Measurements from ENCODE around the gene GPR157. TPM values are rescaled to one million over a fixed set of nuclear protein-coding genes. Genes with fewer than 3 reads are reported as not detected.

The GPR157 gene
- total and polyA plus RNA-seq, 2 experiments from 2014 or later, result 0.81 to 3.9 TPM

DNA sequence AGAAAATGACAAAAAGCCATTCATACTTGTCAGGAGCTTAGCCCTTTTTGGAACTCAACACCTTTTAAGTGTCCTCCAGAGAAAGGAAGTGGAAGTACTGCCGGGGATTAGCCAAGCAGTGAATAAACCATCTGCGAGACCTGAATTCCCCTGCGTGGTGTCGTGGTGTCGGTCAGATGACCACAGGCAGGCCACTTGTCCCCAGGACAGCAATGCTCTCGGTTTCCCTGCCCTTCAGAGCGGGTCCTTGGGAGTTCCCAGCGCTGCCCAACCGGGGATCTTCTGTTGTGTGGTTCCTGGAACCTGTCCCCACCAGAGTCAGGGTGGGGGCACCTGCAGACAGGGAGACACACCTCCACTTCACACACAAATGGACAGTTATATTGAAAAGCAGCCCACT is 9.2 kb downstream of the GPR157 start (continued):
- TF ChIP-seq ETS1 (IDR thresholded peaks at IDR 0.05) (no peak), ZNF331 (CRISPR knock-in tag; IDR thresholded peaks at IDR 0.05; ENCODE audit: low read depth) (no peak), ZNF114 (CRISPR knock-in tag; IDR thresholded peaks at IDR 0.05) (no peak), STAT1 (IDR thresholded peaks at IDR 0.05; ENCODE audit: unreplicated experiment) (no peak), CTCF (conservative IDR thresholded peaks at IDR 0.05; ENCODE audit: low read depth in 2 of 2) (no peak), JUNB (IDR thresholded peaks at IDR 0.05; ENCODE audit: unreplicated experiment) (no peak), EZH2 (IDR thresholded peaks at IDR 0.05; ENCODE audit: low read depth, unreplicated experiment) (no peak), POLR2AphosphoS5 (IDR thresholded peaks at IDR 0.05; ENCODE audit: low read depth) (no peak)

- Mint-ChIP-seq H3K27me3 (ENCODE audit: insufficient read depth, low read depth, poor library complexity) (peaks cover 7% of the 10 kb centered on the region), H3K4me1 (no peaks in the 10 kb centered on the region), H3K27ac (no peak overlapping the region), H3K4me3 (no peak overlapping the region), H3K36me3 (ENCODE audit: low read depth) (no peaks in the 10 kb centered on the region), H3K9me3 (no peaks in the 10 kb centered on the region)
- no peaks in the 10 kb centered on the region for H3K4me1 ChIP-seq (ENCODE audit: insufficient read depth)
- no peak overlapping the region for H2AFZ ChIP-seq
- no peaks in the 10 kb centered on the region for H3K36me3 ChIP-seq (ENCODE audit: insufficient read depth)
- DNase-seq (ENCODE audit: low spot score), result no peak
- no peak overlapping the region for H3K27ac ChIP-seq (ENCODE audit: low read depth)
- no peaks in the 10 kb centered on the region for H3K27me3 ChIP-seq (ENCODE audit: insufficient read depth)
- no peaks in the 10 kb centered on the region; the same call in 1 of the 2 replicates for H4K20me1 ChIP-seq (replicated peaks; ENCODE audit: insufficient read depth)
- no peak overlapping the region for H3K4me2 ChIP-seq
- H3F3A ChIP-seq (replicated peaks; ENCODE audit: low read depth), result no peaks in the 10 kb centered on the region
- H3K79me2 ChIP-seq (replicated peaks; ENCODE audit: insufficient read depth), result no peaks in the 10 kb centered on the region
- H3K4me3 ChIP-seq, result no peak overlapping the region
- no peaks in the 10 kb centered on the region for H3K9me2 ChIP-seq (ENCODE audit: insufficient read depth)
- ATAC-seq, result no peak
- no peak for TF ChIP-seq EZH2phosphoT487 (IDR thresholded peaks at IDR 0.05; ENCODE audit: unreplicated experiment)
- TF ChIP-seq ZNF114 (CRISPR knock-in tag; IDR thresholded peaks at IDR 0.05), result no peak
- no peak for TF ChIP-seq STAT1 (IDR thresholded peaks at IDR 0.05; ENCODE audit: unreplicated experiment)
- no peak for TF ChIP-seq POLR2AphosphoS5 (IDR thresholded peaks at IDR 0.05; ENCODE audit: low read depth)
- TF ChIP-seq EZH2 (IDR thresholded peaks at IDR 0.05; ENCODE audit: low read depth, unreplicated experiment), result no peak
- no peak for TF ChIP-seq CREB1 (CRISPR knock-in tag; IDR thresholded peaks at IDR 0.05; ENCODE audit: low read depth)
- TF ChIP-seq CTCF (conservative IDR thresholded peaks at IDR 0.05; ENCODE audit: low read depth in 2 of 2), result no peak
- no peak for TF ChIP-seq ZNF331 (CRISPR knock-in tag; IDR thresholded peaks at IDR 0.05; ENCODE audit: low read depth)
- no peak for TF ChIP-seq ETS1 (IDR thresholded peaks at IDR 0.05)
- no peak for TF ChIP-seq JUNB (IDR thresholded peaks at IDR 0.05; ENCODE audit: unreplicated experiment)
- TF ChIP-seq, protein P1, sequence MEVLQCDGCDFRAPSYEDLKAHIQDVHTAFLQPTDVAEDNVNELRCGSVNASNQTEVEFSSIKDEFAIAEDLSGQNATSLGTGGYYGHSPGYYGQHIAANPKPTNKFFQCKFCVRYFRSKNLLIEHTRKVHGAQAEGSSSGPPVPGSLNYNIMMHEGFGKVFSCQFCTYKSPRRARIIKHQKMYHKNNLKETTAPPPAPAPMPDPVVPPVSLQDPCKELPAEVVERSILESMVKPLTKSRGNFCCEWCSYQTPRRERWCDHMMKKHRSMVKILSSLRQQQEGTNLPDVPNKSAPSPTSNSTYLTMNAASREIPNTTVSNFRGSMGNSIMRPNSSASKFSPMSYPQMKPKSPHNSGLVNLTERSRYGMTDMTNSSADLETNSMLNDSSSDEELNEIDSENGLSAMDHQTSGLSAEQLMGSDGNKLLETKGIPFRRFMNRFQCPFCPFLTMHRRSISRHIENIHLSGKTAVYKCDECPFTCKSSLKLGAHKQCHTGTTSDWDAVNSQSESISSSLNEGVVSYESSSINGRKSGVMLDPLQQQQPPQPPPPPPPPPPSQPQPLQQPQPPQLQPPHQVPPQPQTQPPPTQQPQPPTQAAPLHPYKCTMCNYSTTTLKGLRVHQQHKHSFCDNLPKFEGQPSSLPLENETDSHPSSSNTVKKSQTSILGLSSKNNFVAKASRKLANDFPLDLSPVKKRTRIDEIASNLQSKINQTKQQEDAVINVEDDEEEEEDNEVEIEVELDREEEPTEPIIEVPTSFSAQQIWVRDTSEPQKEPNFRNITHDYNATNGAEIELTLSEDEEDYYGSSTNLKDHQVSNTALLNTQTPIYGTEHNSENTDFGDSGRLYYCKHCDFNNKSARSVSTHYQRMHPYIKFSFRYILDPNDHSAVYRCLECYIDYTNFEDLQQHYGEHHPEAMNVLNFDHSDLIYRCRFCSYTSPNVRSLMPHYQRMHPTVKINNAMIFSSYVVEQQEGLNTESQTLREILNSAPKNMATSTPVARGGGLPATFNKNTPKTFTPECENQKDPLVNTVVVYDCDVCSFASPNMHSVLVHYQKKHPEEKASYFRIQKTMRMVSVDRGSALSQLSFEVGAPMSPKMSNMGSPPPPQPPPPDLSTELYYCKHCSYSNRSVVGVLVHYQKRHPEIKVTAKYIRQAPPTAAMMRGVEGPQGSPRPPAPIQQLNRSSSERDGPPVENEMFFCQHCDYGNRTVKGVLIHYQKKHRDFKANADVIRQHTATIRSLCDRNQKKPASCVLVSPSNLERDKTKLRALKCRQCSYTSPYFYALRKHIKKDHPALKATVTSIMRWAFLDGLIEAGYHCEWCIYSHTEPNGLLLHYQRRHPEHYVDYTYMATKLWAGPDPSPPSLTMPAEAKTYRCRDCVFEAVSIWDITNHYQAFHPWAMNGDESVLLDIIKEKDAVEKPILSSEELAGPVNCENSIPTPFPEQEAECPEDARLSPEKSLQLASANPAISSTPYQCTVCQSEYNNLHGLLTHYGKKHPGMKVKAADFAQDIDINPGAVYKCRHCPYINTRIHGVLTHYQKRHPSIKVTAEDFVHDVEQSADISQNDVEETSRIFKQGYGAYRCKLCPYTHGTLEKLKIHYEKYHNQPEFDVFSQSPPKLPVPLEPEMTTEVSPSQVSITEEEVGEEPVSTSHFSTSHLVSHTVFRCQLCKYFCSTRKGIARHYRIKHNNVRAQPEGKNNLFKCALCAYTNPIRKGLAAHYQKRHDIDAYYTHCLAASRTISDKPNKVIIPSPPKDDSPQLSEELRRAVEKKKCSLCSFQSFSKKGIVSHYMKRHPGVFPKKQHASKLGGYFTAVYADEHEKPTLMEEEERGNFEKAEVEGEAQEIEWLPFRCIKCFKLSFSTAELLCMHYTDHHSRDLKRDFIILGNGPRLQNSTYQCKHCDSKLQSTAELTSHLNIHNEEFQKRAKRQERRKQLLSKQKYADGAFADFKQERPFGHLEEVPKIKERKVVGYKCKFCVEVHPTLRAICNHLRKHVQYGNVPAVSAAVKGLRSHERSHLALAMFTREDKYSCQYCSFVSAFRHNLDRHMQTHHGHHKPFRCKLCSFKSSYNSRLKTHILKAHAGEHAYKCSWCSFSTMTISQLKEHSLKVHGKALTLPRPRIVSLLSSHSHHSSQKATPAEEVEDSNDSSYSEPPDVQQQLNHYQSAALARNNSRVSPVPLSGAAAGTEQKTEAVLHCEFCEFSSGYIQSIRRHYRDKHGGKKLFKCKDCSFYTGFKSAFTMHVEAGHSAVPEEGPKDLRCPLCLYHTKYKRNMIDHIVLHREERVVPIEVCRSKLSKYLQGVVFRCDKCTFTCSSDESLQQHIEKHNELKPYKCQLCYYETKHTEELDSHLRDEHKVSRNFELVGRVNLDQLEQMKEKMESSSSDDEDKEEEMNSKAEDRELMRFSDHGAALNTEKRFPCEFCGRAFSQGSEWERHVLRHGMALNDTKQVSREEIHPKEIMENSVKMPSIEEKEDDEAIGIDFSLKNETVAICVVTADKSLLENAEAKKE (CRISPR knock-in tag; IDR thresholded peaks at IDR 0.05), result no peak
- TF ChIP-seq NANOG (IDR thresholded peaks at IDR 0.05; ENCODE audit: borderline replicate concordance), result no peak
Measured at GRCh38 chr1:9118186-9118585, 10.7 kb downstream of the GPR157 start.
